ENCODE measurements around the gene OSBPL2. TPM values are rescaled to one million over a fixed set of nuclear protein-coding genes. Genes with fewer than 3 reads are reported as not detected.

The OSBPL2 gene
- 15.9 and 18.7 TPM in 2 replicates for total RNA-seq (2014; rRNA removed; shearing (Covaris generic))

GRCh38 chr20:62237801-62238568 is at the start of gene OSBPL2:
Gene OSBPL2 (plus strand): TSS chr20:62238521. CDS start chr20:62256185, 17,664 bp downstream.

DNA sequence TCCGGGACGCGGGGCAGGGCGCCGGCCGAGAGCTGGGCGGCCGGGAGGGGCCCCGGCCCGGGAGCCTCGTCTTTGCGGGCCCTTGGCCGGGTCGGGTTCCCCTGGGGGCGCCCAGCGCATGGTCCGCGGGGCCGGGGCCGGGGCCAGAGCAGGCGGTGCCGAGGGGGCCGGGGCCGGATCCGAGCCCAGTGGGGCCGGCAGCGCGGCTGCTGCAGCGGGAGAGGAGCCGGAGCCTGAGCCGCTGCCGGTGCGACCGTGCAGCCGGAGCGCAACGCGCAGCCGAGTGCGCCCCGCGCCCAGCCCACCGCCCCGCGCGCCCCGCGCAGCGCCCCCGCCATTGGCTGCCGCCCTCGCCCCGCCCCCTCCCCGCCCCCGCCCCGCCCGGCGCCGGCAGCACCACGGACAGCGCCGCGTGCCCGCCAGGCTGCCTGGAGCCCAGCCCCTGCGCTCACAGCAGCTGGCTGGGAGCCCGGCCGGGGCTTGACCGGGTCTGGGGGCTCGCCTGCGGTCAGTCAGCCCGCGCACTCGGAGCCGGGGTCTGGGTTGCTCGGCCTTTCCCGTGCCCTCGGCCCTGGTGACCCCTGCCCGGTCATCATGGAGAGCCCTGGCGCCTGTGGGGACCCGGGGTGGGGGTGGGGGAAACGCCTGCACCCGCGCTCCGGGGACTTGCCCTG is 18.2 kb upstream of the OSBPL2 start, which contains the start of gene HRH3:
Gene HRH3, minus strand, starts transcription at position 287 of the 674 bp plus-strand sequence. CDS start 308 bp downstream, outside the sequence.

DNA sequence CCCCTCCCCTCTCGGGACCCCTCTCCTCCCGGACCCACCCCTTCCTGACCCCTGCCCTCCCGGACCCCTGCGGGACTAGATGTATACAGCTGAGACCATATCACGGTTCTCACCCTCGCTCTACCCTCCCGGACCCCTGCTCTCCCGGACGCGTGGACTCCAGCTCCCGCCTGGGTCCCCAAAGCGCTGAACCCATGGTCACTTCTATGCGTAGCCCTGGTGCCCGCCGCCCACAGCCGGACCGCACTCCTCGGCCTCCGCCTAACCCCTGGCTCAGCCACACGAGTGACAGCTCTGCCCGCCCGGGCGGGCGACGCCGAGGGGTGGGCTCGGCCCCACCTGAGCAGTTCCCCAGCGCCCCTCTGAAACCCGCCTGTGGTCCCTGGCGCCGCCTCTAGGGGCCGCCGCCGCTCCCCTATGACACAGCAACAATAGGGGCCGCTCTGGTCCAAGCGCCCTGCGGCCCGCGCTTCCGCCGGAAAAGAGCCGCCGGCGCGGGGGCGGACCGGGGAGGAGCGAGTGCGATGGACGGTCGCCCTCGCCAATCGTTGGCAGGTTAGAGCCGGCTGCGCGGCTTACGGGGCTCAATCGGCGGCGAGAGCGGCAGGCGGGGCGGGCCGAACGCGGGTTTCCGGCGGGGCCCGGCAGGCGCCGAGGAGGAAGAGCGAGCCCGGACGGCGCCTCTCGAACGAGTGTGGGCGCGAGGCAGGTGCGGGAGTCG is 64.2 kb downstream of the OSBPL2 start, which contains the start of gene ADRM1:
Gene ADRM1, plus strand, starts transcription at position 657 of the 721 bp plus-strand sequence. CDS start 572 bp downstream, outside the sequence.

Other genes starting within 250 kb of the OSBPL2 start
- 6.8 and 7.1 TPM in 2 replicates for gene TAF4, start 172.6 kb upstream of the OSBPL2 start, total RNA-seq (2014; rRNA removed; shearing (Covaris generic))
- gene LSM14B, start 116.0 kb upstream of the OSBPL2 start, total RNA-seq (2014; rRNA removed; shearing (Covaris generic)), result 38.4 and 40.3 TPM in 2 replicates
- gene PSMA7, start 95.1 kb upstream of the OSBPL2 start, total RNA-seq (2014; rRNA removed; shearing (Covaris generic)), result 611 and 634 TPM in 2 replicates
- 14.5 and 23.7 TPM in 2 replicates for gene SS18L1, start 94.8 kb upstream of the OSBPL2 start, total RNA-seq (2014; rRNA removed; shearing (Covaris generic))
- gene MTG2, start 55.5 kb upstream of the OSBPL2 start, total RNA-seq (2014; rRNA removed; shearing (Covaris generic)), result 30.0 and 42.6 TPM in 2 replicates
- not detected in 2 replicates for gene HRH3, start 18.2 kb upstream of the OSBPL2 start, total RNA-seq (2014; rRNA removed; shearing (Covaris generic))
- 276 and 286 TPM in 2 replicates for gene ADRM1, start 64.5 kb downstream of the OSBPL2 start, total RNA-seq (2014; rRNA removed; shearing (Covaris generic))
- 43.2 and 54.2 TPM in 2 replicates for gene LAMA5, start 128.8 kb downstream of the OSBPL2 start, total RNA-seq (2014; rRNA removed; shearing (Covaris generic))
- gene RPS21, start 148.6 kb downstream of the OSBPL2 start, total RNA-seq (2014; rRNA removed; shearing (Covaris generic)), result 2,047 and 2,469 TPM in 2 replicates
- 2.2 and 4.0 TPM in 2 replicates for gene CABLES2, start 168.8 kb downstream of the OSBPL2 start, total RNA-seq (2014; rRNA removed; shearing (Covaris generic))
- gene RBBP8NL, start 189.0 kb downstream of the OSBPL2 start, total RNA-seq (2014; rRNA removed; shearing (Covaris generic)), result 0.03 TPM in 1 of 2 replicates, not detected in the other
- gene GATA5, start 237.5 kb downstream of the OSBPL2 start, total RNA-seq (2014; rRNA removed; shearing (Covaris generic)), result not detected in 2 replicates

All from A375 (cell line).